NCI-H2029 (cell line): Measurements from ENCODE around the gene ABL2.
"Not testable (repeated sequence)": the region's sequence is repeated elsewhere in the genome, so short reads cannot be mapped to it uniquely, and the experiment has no call there.

Experiments used
- DNase-seq: peaks from one replicate; lab custom pipeline; 2025; lab: John Stamatoyannopoulos, UW

ABL2 gene

DNA sequence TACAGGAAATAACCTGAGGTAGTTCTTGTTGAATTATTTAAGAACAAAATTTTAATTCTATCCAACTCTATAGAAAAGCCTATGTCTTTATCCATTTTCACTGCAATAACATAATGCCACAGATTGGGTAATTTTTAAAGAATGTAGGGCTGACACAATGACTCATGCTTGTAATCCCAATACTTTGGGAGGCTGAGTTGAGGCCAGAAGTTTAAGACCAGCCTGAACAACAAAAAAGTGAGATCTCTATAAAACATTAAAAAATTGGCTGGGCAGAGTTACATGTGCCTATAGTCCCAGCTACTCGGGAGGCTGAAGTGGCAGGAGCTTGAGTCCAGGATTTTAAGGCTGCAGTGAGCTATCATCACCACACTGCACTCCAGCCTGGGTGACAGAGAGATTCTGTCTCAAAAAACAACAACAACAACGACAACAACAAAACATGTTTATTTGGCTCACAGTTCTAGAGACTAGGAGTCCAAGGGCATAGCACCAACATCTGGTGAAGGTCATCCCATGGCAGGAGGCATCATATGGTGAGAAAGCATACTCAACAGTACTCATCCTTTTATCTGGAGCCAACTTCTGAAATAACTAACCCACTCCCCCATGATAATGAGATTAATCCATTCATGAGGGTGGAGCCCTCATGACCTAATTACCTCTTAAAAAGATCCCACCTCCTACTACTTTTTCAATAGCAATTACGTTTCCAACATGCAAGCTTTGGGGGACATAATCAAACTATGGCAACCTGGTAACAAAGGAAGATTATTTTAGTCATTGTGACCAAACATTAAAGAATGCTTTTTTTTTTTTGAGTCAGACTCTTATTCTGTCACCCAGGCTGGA is 59.6 kb downstream of the ABL2 start:
- no peak for DNase-seq

DNA sequence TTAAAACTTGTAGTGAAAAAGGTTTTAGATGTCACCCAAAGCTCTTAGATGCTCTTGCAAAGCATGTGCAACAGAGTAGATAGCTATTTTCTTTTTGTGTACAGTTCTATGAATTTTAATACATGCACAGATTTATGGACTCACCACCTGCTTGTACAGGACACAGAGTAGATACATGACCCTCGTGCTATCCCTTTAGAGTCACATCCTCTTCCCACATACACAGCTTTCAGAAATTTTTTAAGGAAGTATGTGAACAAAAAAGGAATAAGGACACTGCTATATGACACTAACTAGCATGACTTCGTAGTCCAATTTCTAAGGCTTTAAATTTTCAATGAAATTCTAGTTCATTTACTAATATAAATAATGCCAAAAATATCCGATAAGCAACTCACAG is 60.9 kb downstream of the ABL2 start:
- DNase-seq = no peak

DNA sequence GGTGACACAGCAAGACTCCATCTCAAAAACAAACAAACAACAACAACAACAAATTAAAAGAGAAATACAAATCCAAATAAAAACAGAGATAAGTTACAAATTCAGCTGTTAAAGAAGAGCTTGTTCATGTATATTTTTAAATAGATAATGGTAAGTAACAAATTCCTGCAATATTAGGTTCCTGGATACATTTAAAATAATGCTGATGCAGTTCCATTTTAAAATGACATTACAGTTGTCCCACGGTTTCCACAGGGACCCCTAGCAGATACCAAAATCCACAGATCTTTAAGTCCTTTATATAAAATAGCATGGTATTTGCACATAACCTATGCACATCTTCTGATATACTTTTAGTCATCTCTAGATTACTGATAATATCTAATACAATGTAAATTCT is 61.5 kb downstream of the ABL2 start:
- no peak for DNase-seq

DNA sequence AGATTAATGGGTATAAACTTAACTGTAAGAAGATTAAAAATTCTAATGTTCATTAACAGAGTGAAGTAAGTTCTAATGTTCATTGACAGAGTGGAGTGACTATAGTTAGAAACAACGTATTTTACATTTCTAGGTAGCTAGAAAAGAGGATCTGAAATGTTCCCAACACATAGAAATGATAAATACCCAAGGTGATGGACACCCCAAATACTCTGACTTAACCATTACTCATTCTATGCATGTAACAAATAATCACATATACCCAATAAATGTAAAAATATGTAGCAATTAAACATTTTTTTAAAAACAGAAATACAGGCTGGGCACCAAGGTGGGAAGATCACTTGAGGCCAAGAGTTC is 62.1 kb downstream of the ABL2 start:
- no peak for DNase-seq

DNA sequence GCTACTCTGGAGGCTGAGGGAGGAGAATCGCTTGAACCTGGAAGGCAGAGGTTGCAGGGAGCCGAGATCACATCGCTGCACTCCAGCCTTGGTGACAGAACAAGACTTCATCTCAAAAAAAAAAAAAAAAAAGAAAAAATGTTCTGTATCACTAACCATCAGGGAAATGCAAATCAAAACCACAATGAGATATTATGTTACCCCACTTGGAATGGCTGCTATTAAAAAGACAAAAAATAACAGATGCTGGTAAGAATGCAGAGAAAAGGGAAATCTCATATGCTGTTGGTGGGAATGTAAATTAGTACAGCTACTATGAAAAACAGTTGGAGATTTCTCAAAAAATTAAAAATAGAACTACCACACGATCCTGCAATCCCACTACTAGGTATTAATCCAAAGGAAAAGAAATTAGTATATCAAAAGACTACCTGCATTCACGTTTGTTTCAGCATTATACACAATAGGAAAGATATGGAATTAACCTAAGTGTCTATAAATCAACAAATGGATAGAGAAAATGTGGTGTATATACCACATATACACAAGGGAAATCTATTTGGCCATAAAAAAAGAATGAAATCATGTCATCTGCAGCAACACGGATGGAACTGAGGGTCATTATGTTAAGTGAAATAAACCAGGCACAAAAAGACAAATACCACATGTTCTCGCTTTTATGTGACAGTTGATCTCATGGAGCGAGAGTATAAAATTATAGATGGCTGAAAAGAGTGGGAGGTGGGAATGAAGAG is 62.6 kb downstream of the ABL2 start:
- no peak for DNase-seq

DNA sequence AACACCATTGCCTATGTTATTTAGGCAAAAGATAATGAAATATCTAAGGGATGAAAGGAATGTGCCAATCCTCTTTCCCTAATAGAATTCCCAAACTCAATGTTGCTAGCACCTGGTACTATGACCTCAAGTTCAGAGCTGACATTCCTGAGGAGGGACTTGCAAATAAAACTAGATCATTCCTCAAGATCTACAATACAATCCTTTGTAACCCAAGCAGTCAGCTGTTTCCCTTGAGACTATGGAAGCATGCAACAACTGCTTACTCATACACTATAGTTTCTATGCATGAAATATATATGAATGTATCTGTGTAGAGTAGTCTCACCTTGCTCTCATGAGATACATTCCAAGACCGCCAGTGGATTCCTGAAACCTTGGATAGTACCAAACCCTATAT is 65.0 kb downstream of the ABL2 start:
- no peak for DNase-seq

DNA sequence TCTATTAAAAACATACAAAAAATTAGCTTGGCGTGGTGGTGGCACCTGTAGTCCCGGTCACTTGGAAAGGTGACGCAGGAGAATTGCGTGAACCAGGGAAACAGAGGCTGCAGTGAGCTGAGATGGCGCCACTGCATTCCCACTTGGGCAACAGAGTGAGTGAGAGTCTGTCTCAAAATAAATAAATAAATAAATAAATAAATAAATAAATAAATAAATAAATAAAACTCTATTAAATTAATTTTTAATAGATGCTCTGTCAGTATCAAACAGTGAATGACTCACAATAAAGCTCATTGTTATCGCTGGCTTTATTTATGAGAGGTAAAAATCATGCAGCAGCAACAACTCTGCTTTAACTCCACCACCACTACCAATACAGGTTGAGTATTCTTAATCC is 72.8 kb downstream of the ABL2 start:
- no peak for DNase-seq

DNA sequence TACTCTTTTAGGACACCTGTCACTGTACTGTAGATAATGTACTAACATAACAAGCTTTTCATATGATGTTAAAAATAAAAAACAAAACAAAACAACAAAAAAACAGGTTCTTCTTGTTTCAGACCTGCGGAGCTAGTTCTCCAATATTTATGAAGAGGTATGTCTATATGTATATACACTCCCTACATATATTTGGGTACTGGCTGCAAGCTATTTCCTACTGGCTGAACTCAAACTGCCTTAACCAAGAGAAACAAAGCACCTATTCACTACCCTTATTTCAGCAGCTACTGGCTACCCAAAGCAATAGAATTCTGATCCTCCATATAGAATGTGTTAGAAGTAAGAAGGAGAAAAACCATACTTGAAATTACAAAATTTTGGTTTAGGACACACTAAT is 73.5 kb downstream of the ABL2 start:
- DNase-seq = no peak

DNA sequence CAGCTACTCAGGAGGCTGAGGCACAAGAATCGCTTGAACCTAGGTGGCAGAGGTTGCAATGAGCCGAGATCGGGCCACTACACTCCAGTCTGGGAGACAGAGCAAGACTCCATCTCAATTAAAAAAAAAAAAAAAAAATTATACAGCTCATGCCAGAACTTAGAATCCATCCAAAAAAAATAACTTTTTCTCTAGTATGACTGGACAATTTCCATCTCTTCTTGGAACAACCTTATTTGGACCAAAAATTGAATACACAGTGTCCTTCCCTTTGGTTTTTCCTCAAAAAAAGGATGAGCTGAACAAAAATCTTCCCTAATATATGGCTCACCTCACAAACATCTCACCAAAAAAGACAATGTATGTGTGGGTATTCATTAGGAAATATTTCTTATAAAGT is 73.9 kb downstream of the ABL2 start:
- no peak for DNase-seq

DNA sequence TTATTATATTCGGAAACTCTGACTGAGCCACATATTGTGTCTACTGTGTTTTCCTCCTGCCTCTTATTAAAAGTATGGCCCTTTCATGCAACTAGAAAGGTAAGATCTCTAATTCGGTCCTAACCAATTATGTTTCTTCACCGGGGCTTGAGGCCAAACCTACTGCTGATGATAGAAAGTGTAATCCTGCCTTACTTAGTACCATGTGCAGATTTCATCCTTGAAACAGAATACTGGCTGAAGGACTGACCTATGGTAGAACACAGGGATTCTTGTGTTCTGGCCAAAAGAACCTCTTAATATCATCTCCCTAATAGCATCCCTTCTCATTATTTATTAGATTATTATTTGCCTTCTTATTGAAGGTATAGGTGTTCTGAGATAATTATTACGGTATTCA is 75.0 kb downstream of the ABL2 start:
- no peak for DNase-seq

DNA sequence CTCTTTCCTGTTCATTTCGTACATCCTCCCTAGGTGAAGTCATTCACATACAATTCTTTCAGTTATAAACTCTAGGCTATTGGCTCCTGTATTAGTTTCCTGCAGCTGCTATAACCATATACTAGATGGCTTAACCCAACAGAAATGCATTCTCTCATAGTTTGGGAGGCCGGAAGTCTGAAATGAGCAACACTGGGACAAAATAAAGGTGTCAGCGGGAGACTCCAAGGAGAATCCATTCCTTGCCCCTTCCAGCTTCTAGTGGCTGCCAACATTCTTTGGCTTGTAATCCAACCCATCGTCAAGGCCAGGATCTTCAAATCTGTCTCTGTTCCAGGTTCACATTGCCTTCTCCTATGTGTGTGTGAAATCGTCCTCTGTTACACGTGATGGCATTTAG is 76.3 kb downstream of the ABL2 start:
- DNase-seq = no peak

DNA sequence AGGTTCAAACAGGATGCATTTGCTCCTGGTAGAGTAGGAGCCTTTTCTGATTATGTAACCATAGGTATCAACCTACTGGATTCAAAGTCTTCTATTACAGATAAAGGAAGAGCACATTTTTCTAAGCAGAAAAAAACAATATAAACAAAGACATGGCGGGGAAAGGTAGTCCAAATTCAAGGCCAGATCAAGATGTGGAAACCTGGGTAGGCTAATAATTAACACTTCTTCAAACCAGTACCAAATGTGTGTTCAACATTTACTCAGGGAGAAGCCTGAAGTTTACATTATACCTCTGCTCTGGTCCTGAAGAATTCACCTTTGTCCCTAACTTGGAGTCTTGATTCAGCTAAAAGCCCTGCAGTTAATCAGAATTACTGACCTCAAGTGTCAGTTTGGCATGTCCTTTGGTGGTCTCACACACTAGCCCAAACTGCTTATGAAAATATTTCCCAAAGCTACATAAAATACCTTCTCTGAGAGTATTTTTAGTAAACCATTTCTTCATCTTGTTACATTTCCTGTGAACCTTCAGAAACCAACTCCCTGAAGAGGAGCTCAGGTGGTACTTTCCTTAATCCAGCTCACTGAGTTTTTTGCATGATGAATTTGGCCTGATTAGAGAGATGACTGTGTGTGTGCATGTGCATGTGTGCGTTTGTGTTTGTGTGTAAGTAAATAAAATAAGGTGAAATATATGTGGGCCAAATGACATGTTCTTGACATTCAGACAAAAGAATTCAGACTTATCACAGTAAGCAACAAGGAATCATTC is 77.4 kb downstream of the ABL2 start:
- DNase-seq = no peak

DNA sequence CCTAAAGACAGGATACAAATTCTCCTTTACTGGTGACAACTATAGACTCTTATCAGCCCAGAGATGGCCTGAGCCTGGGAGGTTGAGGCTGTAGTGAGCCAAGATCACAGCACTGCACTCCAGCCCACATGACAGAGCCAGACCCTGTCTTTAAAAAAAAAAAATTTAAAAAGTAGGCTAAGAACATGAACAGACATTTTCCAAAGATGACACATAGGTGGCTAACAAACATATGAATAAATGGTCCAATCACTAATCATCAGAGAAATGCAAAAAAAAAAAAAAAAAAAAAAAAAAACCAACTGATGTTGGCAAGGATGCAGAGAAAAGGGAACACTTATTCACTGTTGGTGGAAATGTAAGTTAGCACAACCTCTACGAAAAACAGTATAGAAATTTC is 82.6 kb downstream of the ABL2 start:
- no peak for DNase-seq

DNA sequence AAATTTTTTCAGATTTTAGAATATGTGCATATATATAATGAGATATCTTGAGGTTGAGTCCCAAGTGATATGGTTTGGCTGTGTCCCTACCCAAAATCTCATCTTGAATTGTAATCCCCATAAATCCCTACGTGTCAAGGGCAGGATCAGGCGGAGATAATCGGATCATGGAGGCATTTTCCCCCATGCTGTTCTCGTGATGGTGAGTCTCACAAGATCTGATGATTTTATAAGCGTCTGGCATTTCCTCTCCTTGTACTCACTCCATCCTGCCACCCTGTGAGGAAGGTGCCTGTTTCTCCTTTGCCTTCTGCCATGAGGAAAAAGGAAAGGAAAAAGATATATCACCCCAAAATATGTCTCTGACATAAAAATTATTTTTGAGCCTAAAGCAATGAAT is 83.0 kb downstream of the ABL2 start:
- DNase-seq = no peak

DNA sequence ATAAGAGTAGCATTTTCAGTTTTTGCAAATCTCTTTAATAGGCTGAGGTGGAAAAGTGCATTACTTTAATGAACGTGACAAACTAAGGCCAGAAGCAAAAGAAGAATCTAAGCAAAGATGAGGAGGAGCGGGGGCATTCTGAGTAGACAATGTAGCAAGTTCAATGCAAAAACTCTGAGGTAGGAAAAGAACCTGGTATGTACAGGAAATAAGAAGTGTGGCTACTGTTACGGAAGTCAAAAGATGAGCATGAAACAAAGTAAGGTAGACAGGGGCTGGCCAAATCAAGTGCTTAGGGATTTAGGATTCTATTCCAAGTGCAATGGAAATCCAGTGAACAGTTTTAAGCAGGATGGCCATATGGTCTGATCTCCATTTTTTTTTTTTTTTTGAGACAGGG is 84.0 kb downstream of the ABL2 start:
- no peak for DNase-seq

DNA sequence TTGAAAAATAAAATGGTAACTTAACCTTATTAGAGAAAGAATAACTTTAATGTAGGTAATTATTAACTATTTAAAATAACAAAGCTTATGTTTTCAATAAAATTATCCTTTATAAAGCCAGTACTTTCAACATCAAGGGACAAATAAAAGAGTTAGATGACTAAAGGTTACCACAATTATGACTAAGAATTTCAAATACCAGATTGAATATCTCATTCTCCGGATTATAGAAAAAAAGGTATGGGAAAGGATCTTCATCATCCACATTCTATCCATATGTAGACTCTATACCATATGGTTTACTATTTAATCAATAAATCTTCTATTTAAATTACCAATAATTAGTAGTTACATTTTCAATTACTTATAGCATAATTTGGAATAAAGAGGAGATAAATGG is 84.9 kb downstream of the ABL2 start:
- no peak for DNase-seq

DNA sequence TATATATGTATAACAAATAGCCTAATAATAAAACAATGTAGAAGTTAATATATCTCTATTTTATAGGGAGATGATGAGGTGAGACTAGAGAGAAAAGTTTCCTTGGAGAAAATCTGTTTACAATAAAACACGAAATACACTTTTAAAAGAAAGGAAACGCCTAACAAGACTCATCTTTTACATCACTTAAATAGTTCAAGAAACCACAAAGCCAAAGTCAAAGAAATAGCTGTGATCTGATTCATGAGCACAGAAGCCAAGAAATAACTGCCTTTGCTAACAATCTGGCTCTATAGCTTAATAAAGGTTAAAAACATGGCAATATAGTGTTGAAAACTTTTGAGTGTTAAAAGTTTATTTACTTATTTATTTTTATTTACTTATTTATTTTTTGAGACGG is 86.2 kb downstream of the ABL2 start:
- DNase-seq = no peak

DNA sequence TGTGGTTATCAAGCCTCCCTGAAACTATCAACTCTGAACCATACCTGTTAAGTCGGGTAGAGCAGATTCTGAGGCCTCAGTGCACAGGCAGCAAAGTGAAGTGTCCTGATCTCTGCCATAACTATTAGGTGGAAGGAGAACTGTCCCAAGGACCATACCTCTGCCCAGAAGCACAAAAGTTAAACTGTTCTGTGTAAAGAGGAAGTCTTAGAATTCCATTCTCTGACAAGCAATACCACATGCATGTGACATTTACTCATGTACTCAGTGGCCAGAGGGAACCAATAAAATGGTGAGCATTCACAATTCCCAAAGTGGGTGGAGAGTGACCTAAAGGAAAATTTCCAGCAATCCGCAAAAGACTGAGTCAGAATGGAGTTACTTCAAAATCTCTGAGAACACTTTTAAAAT is 86.6 kb downstream of the ABL2 start:
- no peak for DNase-seq

DNA sequence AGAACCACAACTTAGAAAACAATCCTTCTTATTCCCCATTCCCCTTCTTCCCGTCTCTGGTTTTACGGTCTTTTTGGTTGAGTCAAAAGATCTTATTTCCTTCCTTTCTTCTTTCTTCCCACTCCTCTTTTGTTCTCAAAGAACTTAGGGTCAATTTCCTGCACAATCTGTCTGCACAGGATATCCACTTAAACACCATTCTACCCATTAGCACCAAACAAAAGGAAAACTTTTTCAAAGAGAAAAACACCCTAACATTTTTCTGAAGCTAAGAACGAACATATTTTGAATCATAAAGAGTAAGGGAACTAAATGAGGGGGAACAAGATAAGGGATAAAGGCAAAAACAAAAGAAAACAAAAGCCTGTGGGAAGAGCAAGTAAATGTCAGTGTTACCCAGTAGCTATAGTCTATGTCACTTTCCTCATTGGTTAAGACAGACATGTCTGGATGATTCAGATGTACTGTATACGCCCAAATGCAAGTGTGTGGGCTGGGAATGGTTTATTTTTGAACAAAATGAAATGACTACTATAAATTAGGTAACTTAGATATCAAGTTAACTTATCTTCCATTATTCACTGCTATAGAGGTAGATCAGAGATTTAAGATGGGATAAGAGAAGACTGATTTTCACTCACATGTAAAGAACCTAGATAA is 87.8 kb downstream of the ABL2 start:
- DNase-seq = no peak

DNA sequence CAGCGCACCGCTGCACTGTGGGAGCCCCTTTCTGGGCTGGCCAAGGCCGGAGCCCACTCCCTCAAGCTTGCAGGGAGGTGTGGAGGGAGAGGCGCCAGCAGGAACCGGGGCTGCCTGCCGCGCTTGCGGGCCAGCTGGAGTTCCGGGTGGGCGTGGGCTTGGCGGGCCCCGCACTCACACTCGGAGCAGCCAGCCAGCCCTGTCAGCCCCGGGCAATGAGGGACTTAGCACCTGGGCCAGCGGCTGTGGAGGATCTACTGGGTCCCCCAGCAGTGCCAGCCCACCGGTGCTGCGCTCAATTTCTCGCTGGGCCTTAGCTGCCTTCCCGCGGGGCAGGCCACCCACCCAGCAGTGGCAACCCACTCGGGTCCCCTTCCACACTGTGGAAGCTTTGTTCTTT is 90.7 kb downstream of the ABL2 start:
- DNase-seq = not testable (repeated sequence)

DNA sequence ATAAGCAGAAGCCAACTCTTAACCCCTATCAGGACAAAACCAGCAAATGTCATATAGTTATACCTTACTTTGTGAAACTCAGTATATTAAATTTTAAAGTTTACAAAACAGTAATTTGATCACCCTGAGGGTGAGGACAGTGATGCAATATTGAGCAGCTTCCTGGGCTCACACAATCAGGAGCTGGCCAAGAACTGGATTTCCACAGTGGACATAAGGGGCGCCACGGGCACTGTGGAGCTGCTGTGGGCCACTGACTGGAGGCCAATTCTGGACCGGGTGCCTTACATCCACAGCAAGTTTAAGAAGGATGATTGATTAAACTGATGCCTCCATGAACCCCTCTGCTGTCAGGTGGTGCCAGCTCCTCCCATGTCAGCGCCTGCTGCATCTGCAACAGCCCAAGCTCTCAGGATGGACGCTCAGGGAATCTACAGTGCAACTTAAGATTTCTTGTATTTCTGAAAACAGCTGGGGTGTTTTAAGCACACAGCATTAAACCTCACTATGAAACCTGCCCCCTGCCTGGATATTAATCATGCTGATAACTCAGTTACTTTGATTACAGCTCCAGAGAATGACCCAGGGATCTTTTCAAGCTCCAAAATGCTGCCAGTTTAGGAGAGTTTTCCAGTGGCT is 91.7 kb downstream of the ABL2 start:
- no peak for DNase-seq

DNA sequence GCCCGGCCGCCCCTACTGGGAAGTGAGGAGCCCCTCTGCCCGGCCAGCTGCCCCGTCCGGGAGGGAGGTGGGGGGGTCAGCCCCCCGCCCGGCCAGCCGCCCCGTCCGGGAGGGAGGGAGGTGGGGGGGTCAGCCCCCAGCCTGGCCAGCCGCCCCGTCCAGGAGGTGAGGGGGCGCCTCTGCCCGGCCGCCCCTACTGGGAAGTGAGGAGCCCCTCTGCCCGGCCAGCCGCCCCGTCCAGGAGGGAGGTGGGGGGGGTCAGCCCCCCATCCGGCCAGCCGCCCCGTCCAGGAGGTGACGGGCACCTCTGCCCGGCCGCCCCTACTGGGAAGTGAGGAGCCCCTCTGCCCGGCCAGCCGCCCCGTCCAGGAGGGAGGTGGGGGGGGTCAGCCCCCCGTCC is 93.8 kb downstream of the ABL2 start:
- DNase-seq = not testable (repeated sequence)
